Stomach (tissue), 9 donors: ENCODE results near the gene CCDC78. TPM values are rescaled to one million over a fixed set of nuclear protein-coding genes. Genes with fewer than 3 reads are reported as not detected.

Experiments used
- DNase-seq, 2 donors: peaks; one replicate each; pipeline versions ENCODE4 v3.0.0 to v3.0.0-alpha.2; 2013 to 2019
- H3K27ac ChIP-seq, 5 donors: fragments of 200-600 bp in 4 of 5; sonication (generic) in 4 of 5; one replicate each; pipeline ENCODE4 v1.5.1; 2013 to 2019; ENCODE audit warnings: mild to moderate bottlenecking in 1 of 5, moderate library complexity in 1 of 5
- H3K27me3 ChIP-seq, 3 donors: fragments of 200-600 bp; sonication (generic); one replicate each; pipeline ENCODE4 v1.5.1; 2017 to 2019; ENCODE audit warnings: mixed run types in 1 of 3
- H3K36me3 ChIP-seq, 4 donors: fragments of 200-600 bp; sonication (generic); 1 replicate in 3 of 4; 2 replicates in 1 of 4; pipeline ENCODE4 v1.5.1; 2016 to 2019
- H3K4me1 ChIP-seq, 4 donors: fragments of 200-600 bp; sonication (generic); one replicate each; pipeline ENCODE4 v1.5.1; 2016 to 2019
- H3K4me3 ChIP-seq, 4 donors: fragments of 200-600 bp; sonication (generic) in 3 of 4; one replicate each; pipeline ENCODE4 v1.5.1; 2016 to 2019; ENCODE audit warnings: mild to moderate bottlenecking in 1 of 4
- H3K9me3 ChIP-seq, 4 donors: fragments of 200-600 bp; sonication (generic); one replicate each; pipeline ENCODE4 v1.5.1; 2016 to 2019
- CTCF ChIP-seq, 7 experiments: fragments of 450-650 bp in 4 of 7; fragments of 200-600 bp in 3 of 7; sonication (generic) in 3 of 7; IDR thresholded peaks; one replicate each; pipeline ENCODE4 v1.5.1; 2016 to 2019; ENCODE audit warnings: antibody characterized with exemption in 7 of 7, control low read depth in 2 of 7, mild to moderate bottlenecking in 1 of 7
- EP300 ChIP-seq: sonication (generic); formaldehyde crosslinking; IDR thresholded peaks from one replicate; pipeline ENCODE4 v1.6.1; 2017; ENCODE audit warnings: antibody characterized with exemption
- POLR2A ChIP-seq, 4 donors: fragments of 450-650 bp; IDR thresholded peaks; one replicate each; pipeline ENCODE4 v1.6.1; 2016; ENCODE audit warnings: antibody characterized with exemption in 4 of 4, control low read depth in 2 of 4, mild to moderate bottlenecking in 1 of 4, moderate library complexity in 1 of 4
- POLR2AphosphoS5 ChIP-seq, 3 donors: sonication (generic); formaldehyde crosslinking; IDR thresholded peaks; one replicate each; pipeline ENCODE4 v1.6.1; 2016; ENCODE audit warnings: antibody characterized with exemption in 3 of 3
- WGBS, 5 donors: extraction: QIAGEN DNeasy Blood & Tissue Kit in 3 of 5; methylation state at CpG; one replicate each; pipeline versions ENCODE4 v1.1.5 to v1.1.7; 2013 to 2018; 5-methylcytosine and 5-hydroxymethylcytosine counted together
- intact Hi-C: fragments of 100-400 bp; cut with DNase I; formaldehyde crosslinking; loops from one replicate; pipeline ENCODE4 v1.15.1; 2023; ENCODE audit warnings: low total_unique reads
- polyA plus RNA-seq, 3 donors: library from polyadenylated mRNA; stranded (reverse); fragments of 200-250 nt; gene quantifications; one replicate each; pipeline ENCODE4 v1.2.3, GENCODE V29; 2013
- total RNA-seq, 5 donors: library from RNA; depleted of rRNA; stranded (reverse); fragments of >200 nt; gene quantifications; one replicate each; pipeline versions ENCODE4 v1.1.0 to v1.2.3, GENCODE V29; 2014 to 2016
- donor health status: healthy with polysubstance abuse.
- donor health status: Bipolar disorder and iron deficiency.
- donor health status: healthy.

CCDC78 gene
- total and polyA plus RNA-seq, 8 donors, result 1.3 to 14.3 (median 1.5) TPM; not detected in 4

GRCh38 chr16:706189-707061 lies 19.8 kb downstream of the CCDC78 start:
- intact Hi-C loops, result no loop called here
- H3K27me3 ChIP-seq, result peaks cover 67 to 100% (median 97%) of the 10 kb centered on the region in 3 donors

GRCh38 chr16:705431-706188 lies 20.6 kb downstream of the CCDC78 start, which contains the start of gene FBXL16:
Gene FBXL16, minus strand, starts transcription at chr16:705801. Its CDS starts 8,396 bp downstream, at chr16:697405.
- H3K4me1 ChIP-seq, result peaks cover 10 to 37% (median 26%) of the 10 kb centered on the region in 4 donors
- H3K27ac ChIP-seq, result peak within 1 kb of the TSS in 1 of 5 donors; percentile 9
- peaks cover 68 to 100% (median 97%) of the 10 kb centered on the region in 3 donors for H3K27me3 ChIP-seq
- DNase-seq, result peak in 1 of 2 donors; percentile 65
- peak within 1 kb of the TSS; percentile 9 to 24 (median 20) for H3K4me3 ChIP-seq
- intact Hi-C loops, result no loop called here
- TF ChIP-seq POLR2A (IDR thresholded peaks at IDR 0.05) (no peak), CTCF (IDR thresholded peaks at IDR 0.05) (no peak), EP300 (no peak), POLR2AphosphoS5 (IDR thresholded peaks at IDR 0.05) (no peak)
- H3K36me3 ChIP-seq, result no peaks in the 10 kb centered on the region
- 0 to 2% (median 1%) methylated on average over 18 to 113 of the region's 115 CpGs for WGBS, 5 donors
- H3K9me3 ChIP-seq, result no peaks in the 10 kb centered on the region

More at GRCh38 chr16:706189-707061, 19.8 kb downstream of the CCDC78 start:
- no peak for DNase-seq
- TF ChIP-seq POLR2A (IDR thresholded peaks at IDR 0.05), result no peak
- no peak for TF ChIP-seq CTCF (IDR thresholded peaks at IDR 0.05)
- no peak for TF ChIP-seq EP300
- no peak for TF ChIP-seq POLR2AphosphoS5 (IDR thresholded peaks at IDR 0.05)
- H3K27ac ChIP-seq, result peak overlapping the region in 1 of 5 donors; percentile 9
- peaks cover 7 to 31% (median 23%) of the 10 kb centered on the region in 4 donors for H3K4me1 ChIP-seq
- no peaks in the 10 kb centered on the region for H3K9me3 ChIP-seq
- WGBS, 5 donors, result 4 to 6% (median 5%) methylated on average over 37 to 49 of the region's 49 CpGs
- no peaks in the 10 kb centered on the region for H3K36me3 ChIP-seq
- H3K4me3 ChIP-seq, result peak overlapping the region in 2 of 4 donors; percentile 18 to 24

- Histone ChIP-seq H3K4me1 (peaks cover 11 to 42% (median 28%) of the 10 kb centered on the region in 4 donors), H3K27ac (no peak overlapping the region), H3K27me3 (peaks cover 70 to 100% (median 97%) of the 10 kb centered on the region in 3 donors), H3K9me3 (no peaks in the 10 kb centered on the region), H3K36me3 (no peaks in the 10 kb centered on the region), H3K4me3 (peak overlapping the region; percentile 9 to 24 (median 20))
- 9 to 22% (median 13%) methylated on average over 9 to 50 of the region's 50 CpGs for WGBS, 5 donors
- intact Hi-C loops, result no loop called here
- no peak for TF ChIP-seq POLR2AphosphoS5 (IDR thresholded peaks at IDR 0.05)
- no peak for DNase-seq
Observed at GRCh38 chr16:704552-705380, 21.5 kb downstream of the CCDC78 start.

- Histone ChIP-seq H3K27ac (no peak overlapping the region), H3K36me3 (no peaks in the 10 kb centered on the region), H3K4me3 (no peak overlapping the region), H3K27me3 (peaks cover 63 to 100% (median 97%) of the 10 kb centered on the region in 3 donors), H3K9me3 (no peaks in the 10 kb centered on the region), H3K4me1 (peaks cover 11 to 39% (median 28%) of the 10 kb centered on the region in 4 donors)
- DNase-seq, result no peak
- intact Hi-C loops, result no loop called here
- no peak for TF ChIP-seq EP300
- no peak for TF ChIP-seq POLR2AphosphoS5 (IDR thresholded peaks at IDR 0.05)
- no peak for TF ChIP-seq CTCF (IDR thresholded peaks at IDR 0.05)
- TF ChIP-seq POLR2A (IDR thresholded peaks at IDR 0.05), result no peak
- 55 to 81% (median 72%) methylated on average over 7 of the region's 7 CpGs for WGBS, 5 donors
Observed at GRCh38 chr16:704047-704446, 22.2 kb downstream of the CCDC78 start.
